Type B pancreatic cell (in vitro differentiated cells): ENCODE measurements around the gene GFPT1. TPM values are rescaled to one million over a fixed set of nuclear protein-coding genes. Genes with fewer than 3 reads are reported as not detected.

Experiments
- DNase-seq: peaks from one replicate; pipeline ENCODE4 v3.0.0; 2021; ENCODE audit warnings: mixed read lengths; ENCODE audit not compliant: unreplicated experiment; ENCODE audit errors: extremely low spot score
- H3K27ac Mint-ChIP-seq: 2 replicates; pipeline ENCODE4 v1.8.0; 2021; ENCODE audit warnings: mild to moderate bottlenecking, mixed read lengths
- H3K27me3 Mint-ChIP-seq: 2 replicates; pipeline ENCODE4 v1.8.0; 2021; ENCODE audit warnings: mixed read lengths
- H3K36me3 Mint-ChIP-seq: 2 replicates; pipeline ENCODE4 v1.8.0; 2021; ENCODE audit warnings: mixed read lengths
- H3K4me1 Mint-ChIP-seq: one replicate; pipeline ENCODE4 v1.8.0; 2021; ENCODE audit warnings: mixed read lengths; ENCODE audit not compliant: unreplicated experiment
- H3K4me3 Mint-ChIP-seq: 2 replicates; pipeline ENCODE4 v1.8.0; 2021; ENCODE audit warnings: mild to moderate bottlenecking, mixed read lengths
- H3K9me3 Mint-ChIP-seq: 2 replicates; pipeline ENCODE4 v1.8.0; 2021; ENCODE audit warnings: mixed read lengths
- total RNA-seq: library from RNA; stranded (reverse); gene quantifications from 2 replicates; pipeline ENCODE4 v1.2.1, GENCODE V29; 2021; ENCODE audit warnings: low replicate concordance
- TF ChIP-seq, protein P1 (sequence below): fragments of 200-600 bp; sonication (generic); conservative IDR thresholded peaks from 2 replicates; pipeline ENCODE4 v1.5.0; 2021; ENCODE audit warnings: antibody characterized with exemption, mild to moderate bottlenecking

The GFPT1 gene
- total RNA-seq, 1 donor from 2014 or later: 46.0 TPM

DNA sequence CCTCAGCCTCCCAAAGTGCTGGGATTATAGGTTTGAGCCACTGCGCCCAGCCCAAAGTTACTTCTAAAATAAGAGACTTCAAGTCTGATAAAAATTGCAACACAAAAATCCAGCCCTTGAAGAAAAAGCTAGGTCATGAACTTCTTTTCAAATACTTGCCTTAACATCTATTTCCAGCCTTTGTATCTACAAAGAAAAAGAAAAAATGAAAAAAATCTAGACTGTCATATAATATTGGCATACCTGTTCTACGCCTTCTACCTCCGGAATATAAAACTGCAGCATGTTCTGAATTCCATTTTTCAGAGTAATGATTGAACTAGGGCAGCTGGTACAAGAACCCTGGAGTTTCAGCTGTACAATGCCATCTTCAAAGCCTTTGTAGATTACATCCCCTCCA is 13.1 kb upstream of the GFPT1 start:
- no peak overlapping the region for H3K4me3 Mint-ChIP-seq
- no peaks in the 10 kb centered on the region for H3K27me3 Mint-ChIP-seq

DNA sequence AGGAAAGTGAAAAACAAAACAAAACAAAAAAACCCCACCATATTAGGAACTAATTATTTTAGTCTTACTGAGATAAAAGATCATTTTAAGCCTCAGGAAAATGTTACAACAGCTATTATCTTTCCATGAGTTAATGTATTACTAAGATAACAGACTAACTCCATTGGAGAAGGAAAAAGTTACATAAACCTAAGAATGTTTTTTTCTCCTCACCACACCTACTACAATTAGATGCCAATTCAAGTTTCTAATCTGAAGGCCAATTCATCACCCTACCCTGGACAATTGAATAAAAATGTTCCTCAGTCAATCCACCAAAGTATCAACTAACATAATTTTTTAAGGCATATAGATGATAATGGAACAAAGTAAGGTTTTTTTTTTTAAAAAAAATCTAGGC is 10.2 kb upstream of the GFPT1 start:
- Mint-ChIP-seq H3K9me3 (no peaks in the 10 kb centered on the region), H3K27me3 (no peaks in the 10 kb centered on the region), H3K27ac (no peak overlapping the region), H3K4me3 (no peak overlapping the region), H3K4me1 (no peaks in the 10 kb centered on the region), H3K36me3 (peaks cover 29% of the 10 kb centered on the region)
- TF ChIP-seq, protein P1, sequence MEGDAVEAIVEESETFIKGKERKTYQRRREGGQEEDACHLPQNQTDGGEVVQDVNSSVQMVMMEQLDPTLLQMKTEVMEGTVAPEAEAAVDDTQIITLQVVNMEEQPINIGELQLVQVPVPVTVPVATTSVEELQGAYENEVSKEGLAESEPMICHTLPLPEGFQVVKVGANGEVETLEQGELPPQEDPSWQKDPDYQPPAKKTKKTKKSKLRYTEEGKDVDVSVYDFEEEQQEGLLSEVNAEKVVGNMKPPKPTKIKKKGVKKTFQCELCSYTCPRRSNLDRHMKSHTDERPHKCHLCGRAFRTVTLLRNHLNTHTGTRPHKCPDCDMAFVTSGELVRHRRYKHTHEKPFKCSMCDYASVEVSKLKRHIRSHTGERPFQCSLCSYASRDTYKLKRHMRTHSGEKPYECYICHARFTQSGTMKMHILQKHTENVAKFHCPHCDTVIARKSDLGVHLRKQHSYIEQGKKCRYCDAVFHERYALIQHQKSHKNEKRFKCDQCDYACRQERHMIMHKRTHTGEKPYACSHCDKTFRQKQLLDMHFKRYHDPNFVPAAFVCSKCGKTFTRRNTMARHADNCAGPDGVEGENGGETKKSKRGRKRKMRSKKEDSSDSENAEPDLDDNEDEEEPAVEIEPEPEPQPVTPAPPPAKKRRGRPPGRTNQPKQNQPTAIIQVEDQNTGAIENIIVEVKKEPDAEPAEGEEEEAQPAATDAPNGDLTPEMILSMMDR: no peak
- no peak for DNase-seq

More for the DNA sequence above, 13.1 kb upstream of the GFPT1 start:
- H3K36me3 Mint-ChIP-seq: peaks cover 27% of the 10 kb centered on the region
- no peaks in the 10 kb centered on the region for H3K9me3 Mint-ChIP-seq
- TF ChIP-seq, protein P1: no peak
- no peaks in the 10 kb centered on the region for H3K4me1 Mint-ChIP-seq
- no peak for DNase-seq
- H3K27ac Mint-ChIP-seq: no peak overlapping the region

DNA sequence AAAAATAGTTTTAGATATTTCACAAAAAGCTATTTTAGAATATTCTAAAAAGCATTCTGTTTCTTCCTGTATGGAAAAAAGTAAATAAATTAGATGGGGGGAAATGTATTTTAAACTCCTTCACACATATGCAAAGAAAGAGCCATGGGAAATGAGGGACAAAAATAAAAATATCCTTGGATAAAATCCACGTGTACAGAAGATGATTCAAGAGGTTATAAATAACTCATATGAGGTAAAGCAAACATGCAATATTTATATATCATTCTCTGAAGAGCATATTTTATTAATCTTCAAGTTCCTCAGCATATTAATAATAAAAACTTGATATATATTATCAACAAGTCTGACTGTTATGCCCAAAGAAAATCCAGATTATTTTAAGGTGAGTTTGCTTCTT is 8.8 kb upstream of the GFPT1 start:
- H3K27me3 Mint-ChIP-seq: no peaks in the 10 kb centered on the region
- no peak overlapping the region for H3K4me3 Mint-ChIP-seq
- no peaks in the 10 kb centered on the region for H3K9me3 Mint-ChIP-seq
- H3K27ac Mint-ChIP-seq: no peak overlapping the region
- DNase-seq: no peak
- peaks cover 29% of the 10 kb centered on the region for H3K36me3 Mint-ChIP-seq
- TF ChIP-seq, protein P1: no peak
- H3K4me1 Mint-ChIP-seq: no peaks in the 10 kb centered on the region

DNA sequence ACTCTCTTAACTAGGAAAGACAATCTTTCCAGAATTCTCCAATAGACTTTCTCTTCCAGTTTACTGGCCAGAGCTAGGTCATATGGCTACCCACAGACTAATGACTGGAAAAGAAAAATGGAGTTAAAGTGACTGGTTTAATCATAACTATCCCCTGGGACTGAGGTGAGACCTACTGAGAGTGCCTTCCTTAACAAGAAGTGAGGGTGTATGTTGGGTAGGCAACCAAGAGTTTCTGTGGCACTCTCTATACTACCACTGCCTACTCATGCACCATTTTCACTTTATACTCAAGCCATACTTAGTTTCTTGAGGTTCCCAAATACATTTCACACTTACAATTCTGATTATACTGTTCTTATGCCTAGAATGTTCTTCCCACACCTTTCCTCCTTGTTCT is 6.9 kb upstream of the GFPT1 start:
- Mint-ChIP-seq H3K36me3 (peaks cover 25% of the 10 kb centered on the region), H3K27ac (no peak overlapping the region), H3K4me3 (no peak overlapping the region), H3K4me1 (peaks cover 7% of the 10 kb centered on the region), H3K9me3 (no peaks in the 10 kb centered on the region), H3K27me3 (no peaks in the 10 kb centered on the region)
- TF ChIP-seq, protein P1: no peak
- no peak for DNase-seq

DNA sequence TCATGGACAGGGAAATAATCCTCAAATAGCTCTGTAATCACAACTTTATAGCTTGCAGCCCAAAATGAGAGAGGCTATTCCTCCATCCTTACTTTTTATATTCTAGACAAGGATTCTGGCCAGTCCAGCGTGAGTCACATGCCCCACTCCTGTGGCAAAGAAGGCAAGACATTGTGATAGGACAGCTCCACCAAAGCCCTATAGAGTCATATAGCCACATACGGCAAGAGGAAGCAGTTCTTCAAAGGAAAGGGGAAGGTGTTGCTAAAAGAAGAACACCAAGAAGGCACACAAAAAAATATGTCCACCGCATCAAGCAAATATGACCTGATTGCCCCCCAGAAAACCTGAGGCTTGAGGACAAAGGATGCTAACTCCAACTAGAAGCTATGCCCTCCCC is 3.4 kb upstream of the GFPT1 start:
- no peaks in the 10 kb centered on the region for H3K27me3 Mint-ChIP-seq
- H3K4me1 Mint-ChIP-seq: peaks cover 29% of the 10 kb centered on the region
- no peaks in the 10 kb centered on the region for H3K9me3 Mint-ChIP-seq
- TF ChIP-seq, protein P1: no peak
- H3K36me3 Mint-ChIP-seq: peaks cover 16% of the 10 kb centered on the region
- no peak overlapping the region for H3K4me3 Mint-ChIP-seq
- no peak overlapping the region for H3K27ac Mint-ChIP-seq
- DNase-seq: no peak

DNA sequence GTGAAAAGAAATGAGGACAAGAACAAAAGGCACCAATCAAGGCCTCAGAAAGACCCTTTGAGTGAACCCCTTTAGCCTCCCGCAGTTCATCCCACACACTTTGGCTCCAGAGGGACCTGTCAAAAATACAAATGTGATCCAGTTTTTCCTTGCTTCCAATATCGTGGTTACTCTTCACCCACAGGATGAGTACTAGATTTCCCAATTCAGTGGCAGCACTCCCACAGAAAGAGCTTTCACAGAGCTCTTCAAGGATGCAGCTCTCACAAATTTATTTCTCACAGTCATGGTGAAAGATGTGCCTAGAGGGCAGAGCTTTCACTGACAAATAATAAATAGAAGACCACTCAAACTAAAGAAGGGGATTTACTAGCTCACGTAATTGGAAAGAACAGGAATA is 3.0 kb upstream of the GFPT1 start:
- TF ChIP-seq, protein P1: no peak
- no peaks in the 10 kb centered on the region for H3K27me3 Mint-ChIP-seq
- no peaks in the 10 kb centered on the region for H3K9me3 Mint-ChIP-seq
- no peak for DNase-seq
- H3K36me3 Mint-ChIP-seq: peaks cover 15% of the 10 kb centered on the region
- no peak overlapping the region for H3K27ac Mint-ChIP-seq
- H3K4me3 Mint-ChIP-seq: no peak overlapping the region
- H3K4me1 Mint-ChIP-seq: peaks cover 29% of the 10 kb centered on the region
